GM12865 (cell line): Measurements from ENCODE around the gene ARHGAP42.

Experiments
- DNase-seq: peaks from one replicate; pipeline ENCODE4 v3.0.0; 2010; ENCODE audit warnings: low read depth
- H3K4me3 ChIP-seq: 2 replicates; pipeline ENCODE4 v1.5.1; 2011; ENCODE audit warnings: mild to moderate bottlenecking, low read depth, low read length, control low read depth
- TF ChIP-seq, protein P1 (sequence below): IDR thresholded peaks from 2 replicates; pipeline ENCODE4 v1.5.1; 2011; ENCODE audit warnings: low read length, control low read depth, low read depth, inconsistent platforms; ENCODE audit not compliant: insufficient read depth; ENCODE audit errors: missing control alignments

Gene ARHGAP42

DNA sequence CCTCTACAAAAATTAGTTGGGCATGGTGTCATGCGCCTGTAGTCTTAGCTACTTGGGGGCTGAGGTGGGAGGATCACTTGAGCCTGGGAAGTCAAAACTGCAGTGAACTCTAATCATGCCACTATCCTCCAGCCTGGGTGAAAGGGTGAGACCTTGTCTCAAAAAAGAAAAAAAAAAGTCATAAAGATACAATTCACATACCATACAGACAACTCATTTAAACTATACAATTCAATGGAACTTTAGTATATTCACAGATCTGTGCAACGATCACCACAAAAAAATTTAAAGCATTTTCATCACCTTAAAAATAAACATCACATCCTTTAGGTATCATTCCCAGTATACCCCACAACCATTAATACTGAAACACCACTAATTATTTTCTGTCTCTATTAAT, 241.3 kb downstream of the ARHGAP42 start:
- no peak overlapping the region for H3K4me3 ChIP-seq
- no peak for DNase-seq
- TF ChIP-seq, protein P1, sequence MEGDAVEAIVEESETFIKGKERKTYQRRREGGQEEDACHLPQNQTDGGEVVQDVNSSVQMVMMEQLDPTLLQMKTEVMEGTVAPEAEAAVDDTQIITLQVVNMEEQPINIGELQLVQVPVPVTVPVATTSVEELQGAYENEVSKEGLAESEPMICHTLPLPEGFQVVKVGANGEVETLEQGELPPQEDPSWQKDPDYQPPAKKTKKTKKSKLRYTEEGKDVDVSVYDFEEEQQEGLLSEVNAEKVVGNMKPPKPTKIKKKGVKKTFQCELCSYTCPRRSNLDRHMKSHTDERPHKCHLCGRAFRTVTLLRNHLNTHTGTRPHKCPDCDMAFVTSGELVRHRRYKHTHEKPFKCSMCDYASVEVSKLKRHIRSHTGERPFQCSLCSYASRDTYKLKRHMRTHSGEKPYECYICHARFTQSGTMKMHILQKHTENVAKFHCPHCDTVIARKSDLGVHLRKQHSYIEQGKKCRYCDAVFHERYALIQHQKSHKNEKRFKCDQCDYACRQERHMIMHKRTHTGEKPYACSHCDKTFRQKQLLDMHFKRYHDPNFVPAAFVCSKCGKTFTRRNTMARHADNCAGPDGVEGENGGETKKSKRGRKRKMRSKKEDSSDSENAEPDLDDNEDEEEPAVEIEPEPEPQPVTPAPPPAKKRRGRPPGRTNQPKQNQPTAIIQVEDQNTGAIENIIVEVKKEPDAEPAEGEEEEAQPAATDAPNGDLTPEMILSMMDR = no peak

GRCh38 chr11:100929377-100929776, 242.3 kb downstream of the ARHGAP42 start:
- no peak overlapping the region for H3K4me3 ChIP-seq
- TF ChIP-seq, protein P1 = no peak
- peak; percentile 46 for DNase-seq

DNA sequence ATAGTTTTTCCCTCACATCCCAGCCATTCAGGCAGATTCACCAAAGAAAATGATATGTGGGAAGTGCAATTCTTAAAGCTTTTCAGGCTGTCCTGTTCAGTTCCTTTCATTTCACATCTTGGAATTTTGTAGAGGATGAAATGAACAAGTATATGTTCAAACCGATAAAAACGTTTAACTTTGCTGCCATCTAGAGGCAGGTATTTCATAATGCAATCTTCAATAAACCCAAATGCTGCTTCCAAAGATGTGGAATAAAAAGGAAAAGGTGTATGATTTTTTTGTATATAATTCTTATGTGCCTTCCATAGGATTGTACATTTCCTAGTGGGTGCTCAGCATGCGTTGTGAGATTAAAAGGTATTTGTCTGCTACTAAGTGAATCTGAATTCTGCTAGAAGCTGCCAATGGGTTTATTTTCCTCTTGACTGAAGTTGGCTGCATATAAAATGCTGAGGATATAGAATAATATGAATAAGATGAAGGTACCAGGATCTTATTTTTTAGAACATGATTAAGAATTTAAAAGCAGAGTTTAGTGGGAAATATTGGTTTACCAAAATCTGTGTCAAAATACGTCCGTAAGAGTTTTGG, 243.2 kb downstream of the ARHGAP42 start:
- TF ChIP-seq, protein P1 = peak; percentile 41
- peak; percentile 41 for DNase-seq

GRCh38 chr11:100932474-100933100, 245.5 kb downstream of the ARHGAP42 start:
- TF ChIP-seq, protein P1 = no peak
- DNase-seq = peak; percentile 21
- no peak overlapping the region for H3K4me3 ChIP-seq

More for the DNA sequence above, 243.2 kb downstream of the ARHGAP42 start:
- H3K4me3 ChIP-seq = no peak overlapping the region

- no peak for DNase-seq
- H3K4me3 ChIP-seq = no peak overlapping the region
- TF ChIP-seq, protein P1 = no peak
These were observed 249.7 kb downstream of the ARHGAP42 start for GRCh38 chr11:100936781-100937180.

- TF ChIP-seq, protein P1 = no peak
- H3K4me3 ChIP-seq = no peak overlapping the region
- DNase-seq = no peak
These were observed 252.5 kb downstream of the ARHGAP42 start for GRCh38 chr11:100939571-100939970.
